GM12892 (cell line): Measurements from ENCODE around the gene LYRM4.

Source experiments
- DNase-seq: peaks from one replicate; pipeline ENCODE4 v3.0.0; 2011; ENCODE audit not compliant: insufficient read length
- FAIRE-seq: peaks from 2 replicates; lab custom pipeline; 2011; peaks lifted over from hg19 to GRCh38; lab: Jason Lieb, UNC
- POLR2A ChIP-seq: IDR thresholded peaks from 2 replicates; pipeline ENCODE4 v1.6.1; 2011; ENCODE audit warnings: low read depth, low read length, control low read depth
- POLR2AphosphoS5 ChIP-seq: IDR thresholded peaks from 2 replicates; pipeline ENCODE4 v1.6.1; 2011; ENCODE audit warnings: low read depth, low read length, control low read depth
- TAF1 ChIP-seq: IDR thresholded peaks from 2 replicates; pipeline ENCODE4 v1.6.1; 2011; ENCODE audit warnings: low read depth, mild to moderate bottlenecking, control low read depth, low read length, borderline replicate concordance

LYRM4 gene

DNA sequence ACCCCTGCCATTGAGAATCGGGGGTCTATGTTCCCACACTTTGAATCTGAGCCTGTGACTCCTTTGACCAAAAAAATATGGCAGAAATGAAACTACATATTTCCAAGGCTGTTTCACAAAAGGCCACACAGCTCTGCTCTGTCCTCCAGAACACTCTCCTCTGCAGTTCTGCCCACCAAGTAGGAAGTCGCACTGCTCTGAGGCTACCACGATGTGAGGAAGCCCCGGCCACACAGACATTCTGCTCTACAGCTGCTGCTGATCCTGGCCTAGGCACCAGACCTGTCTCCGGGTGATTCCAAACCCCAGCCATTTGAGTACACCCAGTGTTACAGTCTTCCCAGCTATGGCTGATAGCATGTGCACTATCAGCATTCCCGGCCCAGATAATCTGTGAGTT lies 85.1 kb downstream of the LYRM4 start:
- no peak for TF ChIP-seq TAF1
- no peak for TF ChIP-seq POLR2A
- TF ChIP-seq POLR2AphosphoS5: no peak
- DNase-seq (no peak), FAIRE-seq (no peak)

- peak; percentile 58 for FAIRE-seq
- TF ChIP-seq TAF1: no peak
- no peak for DNase-seq
Measured at GRCh38 chr6:5174756-5175549, 85.8 kb downstream of the LYRM4 start.

DNA sequence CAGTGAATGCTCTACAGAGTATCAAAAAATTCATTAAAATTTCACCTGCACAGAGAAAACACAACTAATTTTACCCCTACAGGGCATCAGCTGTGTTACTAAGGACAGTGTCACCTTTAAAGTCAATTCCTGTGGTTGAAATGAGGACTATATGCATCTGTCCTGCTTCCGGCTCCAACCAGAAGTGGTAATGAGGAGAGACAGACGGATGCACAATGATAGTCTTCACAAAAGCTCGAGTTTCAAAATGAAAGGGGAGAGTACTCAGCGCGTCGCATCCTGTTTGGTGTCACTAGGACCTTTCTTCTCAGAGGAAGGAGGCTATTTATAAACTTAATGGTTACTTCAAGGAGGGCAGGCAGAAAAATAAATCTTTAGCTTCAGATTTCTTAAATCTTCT lies 86.5 kb downstream of the LYRM4 start:
- FAIRE-seq: peak; percentile 92
- peak; percentile 20 for DNase-seq

GRCh38 chr6:5173810-5174209 lies 86.9 kb downstream of the LYRM4 start:
- TF ChIP-seq POLR2A (no peak), TAF1 (no peak), POLR2AphosphoS5 (no peak)
- DNase-seq: no peak
- no peak for FAIRE-seq

More for the DNA sequence above, 86.5 kb downstream of the LYRM4 start:
- TF ChIP-seq POLR2AphosphoS5 (peak; percentile 79), TAF1 (peak; percentile 50; the same call in 1 of the 2 replicates), POLR2A (peak; percentile 73)

DNA sequence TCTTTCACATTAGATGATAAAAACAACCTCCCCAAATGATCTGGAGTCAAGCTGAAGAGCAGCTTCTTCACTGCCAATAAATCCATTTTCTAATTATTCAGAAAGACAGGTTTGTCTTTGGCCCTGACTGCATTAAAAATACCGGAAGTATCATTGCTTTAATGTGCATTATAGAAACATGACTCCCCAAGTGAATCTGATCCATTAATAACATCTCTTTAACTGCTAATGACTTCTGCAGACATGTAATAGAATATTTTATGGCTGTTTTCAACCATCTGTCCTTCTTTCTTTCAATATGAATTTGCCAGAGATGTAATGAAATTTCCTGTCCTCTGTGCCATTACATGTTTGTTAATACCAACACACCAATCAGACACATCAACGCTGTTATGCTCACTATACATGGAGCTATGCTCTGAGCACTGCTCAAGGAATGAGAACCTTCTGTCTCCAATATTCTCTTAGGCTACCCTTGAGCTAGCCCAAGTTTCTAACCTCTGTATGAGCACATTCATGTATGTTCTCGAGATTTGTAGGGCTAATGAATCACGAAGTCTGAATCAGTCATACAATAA lies 87.8 kb downstream of the LYRM4 start:
- DNase-seq (no peak), FAIRE-seq (peak; percentile 21)
- TF ChIP-seq POLR2AphosphoS5 (no peak), TAF1 (no peak), POLR2A (no peak)

GRCh38 chr6:5172041-5172653 lies 88.6 kb downstream of the LYRM4 start:
- FAIRE-seq (no peak), DNase-seq (no peak)
- TF ChIP-seq TAF1 (no peak), POLR2A (no peak), POLR2AphosphoS5 (no peak)

DNA sequence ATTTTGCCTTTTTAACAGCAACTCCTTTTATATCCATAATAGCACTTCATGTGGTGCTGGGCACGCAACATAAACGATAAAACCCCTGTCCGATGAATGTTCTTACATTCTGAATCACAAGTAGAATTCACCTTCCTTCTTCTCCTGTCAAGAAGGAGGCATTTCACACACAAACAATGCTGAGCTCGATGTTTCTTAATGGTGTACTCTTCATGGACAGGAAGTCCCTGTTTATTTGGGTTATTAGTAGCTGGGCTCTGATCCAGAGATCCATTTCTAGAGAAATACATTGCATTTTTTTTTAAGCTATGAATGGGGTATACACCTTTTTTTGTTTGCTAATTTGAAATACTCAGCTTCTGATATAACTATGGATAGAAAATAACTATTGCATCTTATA lies 93.2 kb downstream of the LYRM4 start:
- FAIRE-seq: no peak
- TF ChIP-seq POLR2AphosphoS5 (no peak), TAF1 (no peak), POLR2A (no peak)
- no peak for DNase-seq

DNA sequence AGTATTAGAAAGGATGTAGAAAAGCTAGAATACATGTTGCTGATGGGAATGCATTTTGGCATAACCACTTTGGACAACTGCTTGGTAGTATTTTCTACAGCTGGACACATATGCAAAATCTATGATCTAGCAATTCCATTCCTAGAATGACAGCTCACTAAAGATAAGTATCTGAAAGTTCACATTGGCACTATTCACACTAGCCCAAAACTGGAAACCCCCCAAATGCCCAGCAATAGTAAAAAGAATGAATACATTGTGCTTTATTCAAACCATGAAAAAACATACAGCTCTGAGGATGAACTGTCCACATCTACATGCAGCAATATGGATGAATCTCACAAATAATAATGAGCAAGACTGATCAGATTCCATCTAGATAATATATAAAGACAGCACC lies 96.7 kb downstream of the LYRM4 start:
- TF ChIP-seq TAF1: no peak
- no peak for TF ChIP-seq POLR2AphosphoS5
- TF ChIP-seq POLR2A: no peak
- FAIRE-seq: no peak
- DNase-seq: no peak

DNA sequence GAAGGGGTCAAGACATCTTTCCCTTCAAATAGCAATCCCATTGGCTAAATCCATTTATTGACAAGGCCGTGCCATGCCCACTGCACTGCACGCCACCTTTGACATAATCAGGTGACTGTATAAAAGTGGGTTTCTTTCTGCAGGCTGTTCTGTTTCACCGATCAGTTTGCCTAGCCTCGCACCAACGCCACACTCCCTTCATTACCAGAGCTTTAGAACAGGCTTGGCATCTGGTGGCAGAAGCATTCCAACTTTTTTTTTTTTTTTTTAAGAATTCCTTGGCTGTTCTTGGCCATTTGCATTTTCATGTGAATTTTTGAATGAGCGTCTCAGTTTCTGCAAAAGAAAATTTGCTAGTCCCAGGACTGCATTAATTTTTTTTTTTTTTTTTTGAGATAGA lies 97.5 kb downstream of the LYRM4 start:
- TF ChIP-seq POLR2AphosphoS5 (no peak), TAF1 (no peak)
- no peak for DNase-seq
- FAIRE-seq: no peak

DNA sequence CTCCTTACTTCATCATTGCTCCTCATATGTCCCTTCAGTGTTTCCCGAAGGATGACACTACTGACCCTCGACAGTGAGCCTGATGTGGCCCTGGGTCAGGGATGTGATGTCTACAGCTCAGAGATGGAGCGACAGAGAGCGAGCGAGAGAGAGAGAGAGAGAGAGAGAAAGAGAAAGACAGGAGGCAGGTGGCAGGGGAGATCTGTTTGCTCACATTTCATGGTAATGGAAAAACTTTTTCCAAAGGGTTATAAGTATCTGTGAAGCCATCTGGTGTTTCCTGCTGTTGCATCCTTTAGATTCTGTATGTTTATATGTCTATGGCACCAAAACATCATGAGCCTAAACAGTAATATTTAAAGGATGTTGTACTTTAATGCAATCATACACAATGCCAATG lies 98.4 kb downstream of the LYRM4 start:
- DNase-seq (no peak), FAIRE-seq (no peak)

DNA sequence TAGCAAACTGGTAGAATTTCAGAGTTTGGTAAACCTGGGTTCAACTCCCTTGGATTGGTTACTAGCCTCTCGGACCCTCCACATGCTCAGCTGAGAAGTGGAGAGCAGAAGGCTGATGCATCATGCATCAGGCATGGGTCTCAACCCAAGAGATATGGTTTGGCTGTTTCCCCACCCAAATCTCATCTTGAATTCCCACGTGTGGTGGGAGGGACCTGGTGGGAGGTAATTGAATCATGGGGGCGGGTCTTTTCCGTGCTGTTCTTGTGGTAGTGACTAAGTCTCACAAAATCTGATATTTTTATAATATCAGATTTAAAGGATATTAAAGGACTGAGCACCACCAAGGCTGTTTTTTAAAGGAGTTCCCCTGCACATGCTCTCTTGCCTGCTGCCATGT lies 100.5 kb downstream of the LYRM4 start:
- no peak for FAIRE-seq
- TF ChIP-seq POLR2A (no peak), TAF1 (no peak), POLR2AphosphoS5 (no peak)

More for the DNA sequence above, 98.4 kb downstream of the LYRM4 start:
- TF ChIP-seq POLR2A (no peak), TAF1 (no peak)

DNA sequence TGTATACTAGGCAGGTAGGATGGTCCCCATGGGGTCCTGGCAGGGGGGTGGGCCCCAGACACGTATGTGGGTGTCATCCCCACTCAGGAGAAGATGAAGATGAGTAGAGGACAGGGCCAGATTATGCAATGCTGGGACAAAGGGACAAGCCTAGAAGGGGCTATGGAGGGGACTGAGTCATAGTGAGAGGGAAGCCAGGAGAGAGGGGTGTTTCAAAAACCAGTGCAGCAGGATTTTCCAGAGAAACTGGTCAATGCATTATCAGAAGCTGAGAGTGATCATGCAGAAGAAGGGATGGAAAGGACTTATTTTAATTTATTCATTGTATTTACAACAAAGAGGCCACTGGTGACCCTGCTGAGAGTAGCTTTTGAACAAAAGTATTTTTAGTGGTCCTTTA lies 101.6 kb downstream of the LYRM4 start:
- no peak for DNase-seq
- no peak for FAIRE-seq
- no peak for TF ChIP-seq TAF1
- no peak for TF ChIP-seq POLR2A
- TF ChIP-seq POLR2AphosphoS5: no peak

More for the DNA sequence above, 100.5 kb downstream of the LYRM4 start:
- DNase-seq: no peak
